Measurements from ENCODE around the gene DNM1.

DNA sequence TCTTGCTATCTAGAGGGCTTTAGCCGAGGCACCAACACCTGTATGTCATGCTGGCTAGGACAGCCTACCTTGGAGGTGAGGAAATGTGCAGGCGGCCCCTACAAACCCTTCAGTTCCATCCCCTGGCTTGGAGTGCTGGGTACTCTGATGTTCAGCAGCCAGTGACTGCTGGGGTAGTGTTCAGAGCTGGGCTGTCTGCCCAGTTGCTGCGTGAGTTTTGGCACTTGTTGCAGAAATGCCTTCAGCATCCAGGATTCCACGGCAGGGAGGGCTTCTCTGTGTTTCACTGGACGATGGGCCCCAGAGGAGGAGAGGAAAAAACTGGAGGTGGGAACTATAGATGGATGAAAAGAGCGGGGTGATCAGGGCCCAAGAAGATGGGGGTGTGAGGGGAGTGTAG, 83.3 kb downstream of the DNM1 start:
- TF ChIP-seq NRF1 (IDR thresholded peaks at IDR 0.05; ENCODE audit: low read depth, low read length), result no peak
- TF ChIP-seq, protein P1, sequence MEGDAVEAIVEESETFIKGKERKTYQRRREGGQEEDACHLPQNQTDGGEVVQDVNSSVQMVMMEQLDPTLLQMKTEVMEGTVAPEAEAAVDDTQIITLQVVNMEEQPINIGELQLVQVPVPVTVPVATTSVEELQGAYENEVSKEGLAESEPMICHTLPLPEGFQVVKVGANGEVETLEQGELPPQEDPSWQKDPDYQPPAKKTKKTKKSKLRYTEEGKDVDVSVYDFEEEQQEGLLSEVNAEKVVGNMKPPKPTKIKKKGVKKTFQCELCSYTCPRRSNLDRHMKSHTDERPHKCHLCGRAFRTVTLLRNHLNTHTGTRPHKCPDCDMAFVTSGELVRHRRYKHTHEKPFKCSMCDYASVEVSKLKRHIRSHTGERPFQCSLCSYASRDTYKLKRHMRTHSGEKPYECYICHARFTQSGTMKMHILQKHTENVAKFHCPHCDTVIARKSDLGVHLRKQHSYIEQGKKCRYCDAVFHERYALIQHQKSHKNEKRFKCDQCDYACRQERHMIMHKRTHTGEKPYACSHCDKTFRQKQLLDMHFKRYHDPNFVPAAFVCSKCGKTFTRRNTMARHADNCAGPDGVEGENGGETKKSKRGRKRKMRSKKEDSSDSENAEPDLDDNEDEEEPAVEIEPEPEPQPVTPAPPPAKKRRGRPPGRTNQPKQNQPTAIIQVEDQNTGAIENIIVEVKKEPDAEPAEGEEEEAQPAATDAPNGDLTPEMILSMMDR (IDR thresholded peaks at IDR 0.05), result no peak
- no peak for TF ChIP-seq TCF12 (IDR thresholded peaks at IDR 0.05)
- no peak for TF ChIP-seq RAD21 (IDR thresholded peaks at IDR 0.05; ENCODE audit: low read length)
- no peak for TF ChIP-seq EZH2phosphoT487 (IDR thresholded peaks at IDR 0.05; ENCODE audit: borderline replicate concordance, low read depth)
- TF ChIP-seq PBX3 (IDR thresholded peaks at IDR 0.05), result no peak
- no peak for TF ChIP-seq POLR2AphosphoS5 (IDR thresholded peaks at IDR 0.05; ENCODE audit: low read depth, low read length)
- no peak for TF ChIP-seq RXRA (IDR thresholded peaks at IDR 0.05; ENCODE audit: borderline replicate concordance, low read depth)
- TF ChIP-seq MXI1 (IDR thresholded peaks at IDR 0.05; ENCODE audit: low read depth, low read length), result no peak
- TF ChIP-seq TEAD4 (IDR thresholded peaks at IDR 0.05; ENCODE audit: borderline replicate concordance, insufficient read depth), result no peak
- no peak for TF ChIP-seq IRF3 (IDR thresholded peaks at IDR 0.05; ENCODE audit: low read depth, low read length)
- no peak for TF ChIP-seq EP300 (IDR thresholded peaks at IDR 0.05; ENCODE audit: borderline replicate concordance in 1 of 2, low read depth in 1 of 2, low read length in 1 of 2)
- TF ChIP-seq YY1 (IDR thresholded peaks at IDR 0.05; ENCODE audit: low read depth), result no peak
- TF ChIP-seq, protein P2, sequence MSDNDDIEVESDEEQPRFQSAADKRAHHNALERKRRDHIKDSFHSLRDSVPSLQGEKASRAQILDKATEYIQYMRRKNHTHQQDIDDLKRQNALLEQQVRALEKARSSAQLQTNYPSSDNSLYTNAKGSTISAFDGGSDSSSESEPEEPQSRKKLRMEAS (IDR thresholded peaks at IDR 0.05; ENCODE audit: low read depth), result no peak

All from SK-N-SH (cell line).